ENCODE measurements around the gene FEN1. TPM values are rescaled to one million over a fixed set of nuclear protein-coding genes. Genes with fewer than 3 reads are reported as not detected.

The FEN1 gene
- total and polyA plus RNA-seq, 2 donors (not counting 1 experiment from before 2014, with no cell fraction given): 3.4 to 9.8 TPM

GRCh38 chr11:61795876-61796526, 3.3 kb downstream of the FEN1 start:
- 96% methylated on average over 18 of the region's 18 CpGs for WGBS (ENCODE audit: insufficient coverage)
- TF ChIP-seq, protein P1, sequence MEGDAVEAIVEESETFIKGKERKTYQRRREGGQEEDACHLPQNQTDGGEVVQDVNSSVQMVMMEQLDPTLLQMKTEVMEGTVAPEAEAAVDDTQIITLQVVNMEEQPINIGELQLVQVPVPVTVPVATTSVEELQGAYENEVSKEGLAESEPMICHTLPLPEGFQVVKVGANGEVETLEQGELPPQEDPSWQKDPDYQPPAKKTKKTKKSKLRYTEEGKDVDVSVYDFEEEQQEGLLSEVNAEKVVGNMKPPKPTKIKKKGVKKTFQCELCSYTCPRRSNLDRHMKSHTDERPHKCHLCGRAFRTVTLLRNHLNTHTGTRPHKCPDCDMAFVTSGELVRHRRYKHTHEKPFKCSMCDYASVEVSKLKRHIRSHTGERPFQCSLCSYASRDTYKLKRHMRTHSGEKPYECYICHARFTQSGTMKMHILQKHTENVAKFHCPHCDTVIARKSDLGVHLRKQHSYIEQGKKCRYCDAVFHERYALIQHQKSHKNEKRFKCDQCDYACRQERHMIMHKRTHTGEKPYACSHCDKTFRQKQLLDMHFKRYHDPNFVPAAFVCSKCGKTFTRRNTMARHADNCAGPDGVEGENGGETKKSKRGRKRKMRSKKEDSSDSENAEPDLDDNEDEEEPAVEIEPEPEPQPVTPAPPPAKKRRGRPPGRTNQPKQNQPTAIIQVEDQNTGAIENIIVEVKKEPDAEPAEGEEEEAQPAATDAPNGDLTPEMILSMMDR (IDR thresholded peaks at IDR 0.05): no peak
- TF ChIP-seq EZH2 (IDR thresholded peaks at IDR 0.05; ENCODE audit: borderline replicate concordance, insufficient read depth, low read depth, low read length, poor library complexity, severe bottlenecking): no peak
- Histone ChIP-seq H3K27me3 (replicated peaks in 1 of 4; ENCODE audit: control extremely low read depth in 1 of 4, control insufficient read depth in 3 of 4, insufficient read depth in 4 of 4, low read length in 3 of 4) (no peaks in the 10 kb centered on the region), H3K9ac (ENCODE audit: low read length) (no peak overlapping the region), H3K4me1 (ENCODE audit: control insufficient read depth in 2 of 2, insufficient read depth in 2 of 2, low read length in 2 of 2) (peaks cover 11 to 23% of the 10 kb centered on the region in 2 donors), H3K9me3 (ENCODE audit: control extremely low read depth in 1 of 3, control insufficient read depth in 2 of 3, insufficient read depth in 1 of 3, low read length in 2 of 3) (no peaks in the 10 kb centered on the region), H2AFZ (ENCODE audit: insufficient read depth, low read depth, low read length, poor library complexity, severe bottlenecking) (no peak overlapping the region), H3K36me3 (replicated peaks in 1 of 2; ENCODE audit: control extremely low read depth in 1 of 2, control insufficient read depth in 1 of 2, extremely low read depth in 1 of 2, insufficient read depth in 2 of 2, low read length in 1 of 2) (peaks cover 0 to 6% of the 10 kb centered on the region in 2 experiments), H3K27ac (ENCODE audit: low read length in 2 of 2) (no peak overlapping the region), H3K4me3 (ENCODE audit: control extremely low read depth in 1 of 5, extremely low read depth in 1 of 5, insufficient read depth in 1 of 5, low read depth in 2 of 5, low read length in 4 of 5) (no peak overlapping the region), H3K79me2 (ENCODE audit: control insufficient read depth, insufficient read depth, low read length) (peaks cover 67% of the 10 kb centered on the region), H3K4me2 (replicated peaks; ENCODE audit: low read depth, low read length, poor library complexity, severe bottlenecking) (no peak overlapping the region), H4K20me1 (ENCODE audit: control insufficient read depth, insufficient read depth, low read length, poor library complexity, severe bottlenecking) (no peaks in the 10 kb centered on the region)
- intact Hi-C loops (cut with micrococcal nuclease): no loop called here
- Mint-ChIP-seq H3K27ac (no peak overlapping the region), H3K9me3 (ENCODE audit: insufficient read depth) (no peaks in the 10 kb centered on the region), H3K4me1 (peaks cover 25% of the 10 kb centered on the region), H3K27me3 (no peaks in the 10 kb centered on the region), H3K4me3 (no peak overlapping the region)
- DNase-seq (no peak), ATAC-seq (ENCODE audit: low read depth) (no peak)
- POLR2A ChIA-PET: no interaction called here
- CTCF ChIA-PET: interaction anchor here (1.0 to 8.4 kb wide), 16 partner anchors 9 to 582 kb away, joined by 3 to 222 read pairs (median 18); partner anchors contain the start of genes BEST1 and FADS1

Measured in B cell (primary cell).